HG02938 (cell line): ENCODE results near the gene CXCL5.
"Not testable (repeated sequence)": the region's sequence is repeated elsewhere in the genome, so short reads cannot be mapped to it uniquely, and the experiment has no call there.

ENCODE experiments used
- ATAC-seq: cut with Tn5 transposase; IDR thresholded peaks from one replicate; pipeline ENCODE4 v1.9.1; 2021; ENCODE audit warnings: mild to moderate bottlenecking, moderate library complexity; ENCODE audit not compliant: unreplicated experiment

The CXCL5 gene

DNA sequence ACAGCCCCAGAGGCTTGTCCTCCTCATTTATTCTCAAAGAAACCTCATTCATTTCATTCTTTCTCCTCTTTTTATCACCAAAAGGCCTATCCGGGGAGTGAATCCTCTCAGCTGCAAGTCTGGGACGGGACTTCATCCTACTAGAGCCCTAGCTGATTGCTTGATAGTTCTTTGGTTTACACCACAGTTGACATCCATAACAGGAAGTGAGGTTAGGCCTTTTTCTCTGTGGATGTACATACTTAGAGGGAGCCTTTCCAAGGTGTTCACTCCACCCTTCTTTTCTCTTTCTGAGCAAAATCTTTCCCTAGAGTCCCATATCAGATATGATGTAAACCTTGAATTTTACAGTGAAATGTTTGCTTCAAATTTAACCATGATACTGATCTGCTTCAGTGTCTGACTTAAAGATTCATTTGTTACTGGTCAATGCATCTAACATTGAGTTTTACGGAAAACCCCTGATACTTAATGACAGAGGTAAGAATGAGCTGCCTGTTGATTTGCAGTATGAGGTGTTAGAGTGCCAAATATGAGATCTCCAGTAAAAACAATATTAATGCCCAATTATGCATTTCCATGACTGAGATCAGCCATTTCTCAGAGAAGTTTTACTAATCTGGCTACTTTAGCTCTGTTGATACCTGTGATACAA, 16.8 kb upstream of the CXCL5 start:
- no peak for ATAC-seq

GRCh38 chr4:74014332-74014731, 15.9 kb upstream of the CXCL5 start:
- ATAC-seq: no peak

DNA sequence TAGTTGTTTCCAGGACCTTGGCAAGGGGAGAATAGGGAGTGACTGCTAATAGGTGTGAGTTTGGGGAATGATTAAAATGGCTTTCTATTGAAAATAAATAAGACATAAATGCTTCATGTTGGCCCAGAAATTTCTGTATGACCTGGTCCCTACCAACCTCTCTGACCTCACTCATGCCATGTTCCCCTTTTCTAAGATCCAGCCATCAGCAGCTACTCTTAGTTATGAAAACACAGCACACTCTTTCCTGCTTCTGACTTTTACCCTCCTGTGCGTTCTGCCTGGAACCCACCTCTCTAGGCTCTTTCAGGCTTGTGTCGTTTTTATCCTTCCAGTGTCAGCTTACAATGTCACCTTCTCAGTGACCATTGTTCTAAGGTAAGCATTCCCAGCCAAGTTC, 14.8 kb upstream of the CXCL5 start:
- ATAC-seq: no peak

GRCh38 chr4:74012130-74012529, 13.7 kb upstream of the CXCL5 start:
- ATAC-seq: no peak

DNA sequence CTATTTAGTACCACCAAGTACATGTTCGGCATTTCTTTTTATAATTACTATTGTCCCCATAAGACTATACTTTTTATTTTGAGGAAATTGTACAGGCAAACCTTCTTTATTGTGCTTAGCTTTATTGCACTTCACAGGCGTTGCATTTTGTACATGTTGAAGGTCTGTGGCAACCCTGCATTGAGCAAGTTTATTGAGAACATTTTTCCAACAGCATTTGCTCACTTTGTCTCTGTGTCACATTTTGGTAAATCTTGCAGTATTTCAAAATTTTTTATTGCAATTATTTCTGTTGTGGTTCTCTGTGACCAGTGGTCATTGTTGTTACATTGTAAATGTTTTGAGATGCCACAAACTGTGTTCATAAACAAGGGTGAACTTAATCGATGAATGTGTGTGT, 10.8 kb upstream of the CXCL5 start:
- no peak for ATAC-seq

- no peak for ATAC-seq
Observed at GRCh38 chr4:74006009-74006476, 7.6 kb upstream of the CXCL5 start.

- no peak for ATAC-seq
Observed at GRCh38 chr4:74005528-74005927, 7.1 kb upstream of the CXCL5 start.

- no peak for ATAC-seq
Observed at GRCh38 chr4:74004668-74005067, 6.2 kb upstream of the CXCL5 start.

DNA sequence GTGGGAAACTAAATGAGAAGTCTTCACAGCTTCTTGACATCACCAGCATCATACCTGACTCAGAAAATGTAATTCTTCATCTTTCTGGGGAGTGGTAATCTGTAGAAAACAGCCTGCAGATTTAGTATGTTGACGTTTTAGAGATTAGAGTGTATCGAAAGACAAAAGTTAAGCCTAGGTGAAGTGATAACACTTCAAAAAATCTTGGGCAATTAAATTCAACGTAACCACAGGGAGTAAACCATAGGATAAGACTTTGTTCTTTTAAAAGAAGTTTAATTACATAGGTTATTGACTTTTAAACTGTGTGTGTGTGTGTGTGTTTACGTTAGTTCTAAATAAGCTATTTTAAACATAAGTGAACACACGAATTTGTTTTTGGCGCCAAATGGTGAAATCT, 1.8 kb upstream of the CXCL5 start:
- no peak for ATAC-seq

GRCh38 chr4:73992050-73992449, 6.4 kb downstream of the CXCL5 start:
- ATAC-seq: no peak

DNA sequence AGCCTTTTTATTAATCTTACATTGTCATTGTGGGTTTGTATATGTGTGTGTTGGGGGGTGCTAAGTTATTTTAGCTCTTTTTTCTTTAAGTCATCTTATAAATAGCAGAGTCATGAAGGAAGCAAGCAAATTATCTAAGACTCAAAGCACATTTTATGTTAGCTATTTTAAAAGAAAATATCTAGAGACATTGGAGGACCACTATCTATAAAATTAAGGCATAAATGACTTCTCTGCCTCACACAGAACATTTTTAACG, 6.8 kb downstream of the CXCL5 start:
- no peak for ATAC-seq

GRCh38 chr4:73990988-73991741, 7.3 kb downstream of the CXCL5 start:
- no peak for ATAC-seq

- no peak for ATAC-seq
Observed at GRCh38 chr4:73989928-73990327, 8.5 kb downstream of the CXCL5 start.

DNA sequence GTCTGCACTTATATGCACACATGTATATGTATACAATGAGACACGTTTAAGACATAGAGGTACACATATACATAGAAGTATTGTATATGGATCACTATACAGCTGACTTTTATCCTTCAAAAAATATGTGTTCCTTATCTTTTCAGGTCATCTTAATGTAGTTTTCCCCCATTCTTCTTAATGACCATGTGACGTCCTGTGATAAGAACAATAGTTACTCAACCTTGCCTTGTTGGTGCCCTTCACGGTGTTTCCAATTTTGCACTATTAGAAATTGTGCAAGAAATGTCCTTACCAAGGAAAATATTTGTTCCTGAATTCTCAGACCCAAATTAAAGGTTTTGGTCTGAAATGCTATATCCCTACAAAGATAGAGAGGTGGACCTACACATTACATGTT, 9.4 kb downstream of the CXCL5 start:
- ATAC-seq: no peak

- ATAC-seq: no peak
Observed at GRCh38 chr4:73988061-73988460, 10.4 kb downstream of the CXCL5 start, which contains the start of gene PPBP. PPBP (minus strand) TSS chr4:73988190; CDS start chr4:73988103, 87 bp downstream.

DNA sequence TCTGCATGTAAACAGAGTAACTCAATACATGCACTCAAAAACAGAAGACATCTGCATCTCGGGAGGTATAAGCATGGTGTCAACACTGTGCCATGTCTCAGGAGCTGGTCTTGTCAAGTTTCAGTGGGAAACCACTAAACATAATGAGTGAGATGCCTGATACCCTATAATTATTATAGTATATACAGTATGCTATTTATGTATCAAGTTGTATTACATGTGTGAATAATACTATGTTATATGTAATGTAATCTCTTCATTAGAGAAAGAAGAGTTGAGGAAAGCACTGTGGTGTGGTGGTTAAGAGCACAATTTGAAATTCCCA, 13.0 kb downstream of the CXCL5 start:
- no peak for ATAC-seq

DNA sequence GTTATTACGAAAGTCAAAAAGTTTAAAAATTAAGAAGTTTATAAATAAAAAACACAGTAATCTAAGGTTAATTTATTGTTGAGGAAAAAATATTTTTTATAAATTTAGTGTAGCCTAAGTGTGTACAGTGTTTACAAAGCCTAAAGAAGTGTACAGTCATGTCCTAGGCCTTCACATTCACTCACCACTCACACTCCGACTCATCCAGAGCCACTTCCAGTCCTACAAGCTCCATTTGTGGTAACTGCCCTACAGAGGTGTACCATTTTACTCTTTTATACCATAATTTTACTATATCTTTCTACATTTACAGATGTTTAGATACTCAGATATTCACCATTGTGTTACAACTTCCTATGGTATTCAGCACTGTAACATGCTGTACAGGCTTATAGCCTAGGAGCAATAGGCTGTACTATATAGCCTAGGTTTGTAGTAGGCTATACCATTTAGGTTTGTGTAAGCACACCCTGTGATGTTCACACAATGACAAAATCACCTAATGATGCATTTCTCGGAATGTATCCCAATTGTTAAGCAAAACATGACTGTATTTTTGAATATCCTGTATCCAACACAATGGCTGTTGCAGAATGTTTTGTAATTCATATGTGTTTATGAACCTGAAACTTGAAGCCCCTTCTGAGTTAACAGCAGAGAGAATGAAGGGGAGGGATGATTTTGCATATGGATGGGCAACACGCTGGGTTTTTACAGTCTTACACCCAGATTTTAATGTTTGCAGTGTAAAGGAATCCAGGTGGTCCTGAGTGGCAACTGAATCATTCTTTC, 13.5 kb downstream of the CXCL5 start:
- ATAC-seq: no peak

GRCh38 chr4:73981175-73981574, 17.3 kb downstream of the CXCL5 start:
- not testable (repeated sequence) for ATAC-seq

DNA sequence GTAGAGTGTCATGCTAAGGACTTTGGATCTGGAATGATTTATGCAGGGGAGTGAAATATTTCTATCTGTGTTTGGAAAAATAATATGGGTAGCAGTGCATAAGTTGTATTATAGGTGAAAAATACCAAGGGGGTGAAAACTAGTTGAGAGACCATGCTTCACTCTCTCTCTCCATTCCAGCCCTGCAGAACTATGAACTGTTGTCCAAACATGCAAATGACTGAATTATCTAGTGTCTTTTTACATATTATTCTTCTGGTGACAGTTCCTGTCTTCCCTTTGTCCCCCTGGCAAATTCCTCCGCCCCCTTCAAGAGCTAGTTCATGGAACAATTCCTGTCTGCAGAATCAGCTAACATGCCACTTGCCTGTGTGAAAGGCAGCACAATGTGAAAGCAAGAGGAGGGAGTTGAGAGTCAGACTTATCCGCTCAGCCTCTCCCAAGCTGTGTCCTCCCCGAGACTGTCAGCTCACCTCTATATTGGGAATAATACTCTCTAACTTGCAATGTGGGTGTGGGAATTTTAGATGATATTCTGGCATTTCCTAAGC, 19.0 kb downstream of the CXCL5 start:
- ATAC-seq: no peak

DNA sequence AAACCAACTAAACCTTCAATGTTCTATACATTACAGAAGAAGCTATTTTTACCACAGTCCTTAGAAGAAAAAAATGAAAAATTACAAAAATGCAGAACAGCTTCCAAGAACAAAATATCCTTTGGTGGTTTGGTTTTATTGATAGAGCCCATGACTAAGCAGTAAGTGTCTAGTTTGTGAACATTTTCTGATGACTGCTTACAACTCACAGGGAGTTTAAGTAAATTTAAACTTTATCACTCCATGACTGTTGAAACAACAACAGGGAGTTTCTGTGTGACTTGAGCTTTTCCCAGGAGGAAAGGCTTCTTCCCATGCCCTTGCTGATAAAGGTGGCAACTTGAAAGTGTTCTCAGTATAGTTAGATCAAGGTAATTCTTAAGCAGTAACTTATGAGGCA, 19.6 kb downstream of the CXCL5 start:
- no peak for ATAC-seq

DNA sequence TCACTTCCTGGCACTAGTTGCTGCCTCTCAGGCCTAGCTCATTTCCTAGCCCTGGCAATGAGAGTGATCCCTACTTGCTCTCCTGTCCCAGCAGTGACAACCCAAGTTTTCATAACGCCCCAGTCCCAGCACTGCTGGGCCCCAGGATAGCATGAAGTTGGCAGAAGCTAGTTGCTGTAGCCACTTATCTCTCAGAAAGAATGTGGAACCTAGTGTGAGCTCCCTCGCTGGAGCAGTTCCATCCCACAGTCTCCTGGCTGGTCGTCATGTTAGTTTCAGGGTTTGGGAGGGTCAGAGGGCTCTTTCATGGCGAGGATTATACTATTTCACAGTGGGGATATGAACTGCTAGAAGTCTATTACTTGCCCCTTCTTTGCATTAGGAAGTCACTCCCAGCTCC, 21.8 kb downstream of the CXCL5 start:
- ATAC-seq: no peak

DNA sequence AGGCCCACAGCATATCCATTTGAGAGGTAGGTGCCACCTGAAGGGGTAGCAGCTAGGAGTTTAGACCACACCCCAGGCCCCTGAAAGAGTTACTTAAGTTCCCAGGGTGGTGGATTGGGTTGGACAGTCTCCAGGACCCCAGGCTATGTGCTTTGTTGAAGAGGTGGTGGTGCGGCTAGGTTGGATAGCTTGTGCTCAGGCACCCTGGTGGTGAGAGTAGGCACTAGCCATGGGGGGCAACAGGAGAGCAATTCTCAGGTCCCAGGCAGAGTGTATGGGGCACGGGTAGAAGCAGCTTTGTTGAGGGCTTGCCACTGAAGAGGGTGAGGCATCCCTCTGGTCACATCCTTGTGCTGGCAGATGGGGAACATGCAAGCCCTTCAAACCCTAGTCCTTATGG, 22.3 kb downstream of the CXCL5 start:
- no peak for ATAC-seq
